DND-41 (cell line): Measurements from ENCODE around the gene CCDC92B.
A peak's percentile ranks its signal among the peaks of the same experiment; 100 is the strongest.

Source experiments
- ATAC-seq: fragments of 200-7000 bp; cut with Tn5 transposase; 3 replicates; pipeline ENCODE4 v1.9.1; 2021; ENCODE audit warnings: low read depth; ENCODE audit not compliant: insufficient read depth
- DNase-seq: peaks from one replicate; pipeline ENCODE4 v3.0.0-alpha.2; 2020
- H2AFZ ChIP-seq: 2 replicates; pipeline ENCODE4 v1.6.0; 2012; ENCODE audit warnings: low read depth, low read length
- H3K27ac ChIP-seq: 2 replicates; pipeline ENCODE4 v1.5.1; 2012; ENCODE audit warnings: low read length, inconsistent platforms
- H3K27me3 ChIP-seq: fragments of 200-600 bp; sonication (generic); 2 replicates; pipeline ENCODE4 v1.6.0; 2012; ENCODE audit warnings: low read length, mild to moderate bottlenecking, inconsistent platforms; ENCODE audit not compliant: insufficient read depth, poor library complexity
- H3K36me3 ChIP-seq: 2 replicates; pipeline ENCODE4 v1.5.1; 2012; ENCODE audit warnings: low read length, inconsistent platforms; ENCODE audit not compliant: insufficient read depth
- H3K4me1 ChIP-seq: 2 replicates; pipeline ENCODE4 v1.5.1; 2012; ENCODE audit warnings: mild to moderate bottlenecking, low read length; ENCODE audit not compliant: insufficient read depth
- H3K4me2 ChIP-seq: 2 replicates; pipeline ENCODE4 v1.6.0; 2012; ENCODE audit warnings: mild to moderate bottlenecking, moderate library complexity, low read length, inconsistent platforms; ENCODE audit not compliant: insufficient read depth
- H3K4me3 ChIP-seq, 2 experiments: fragments of 200-600 bp in 1 of 2; shearing (Covaris generic) in 1 of 2; 2 replicates each; pipeline ENCODE4 v1.5.1; 2012 to 2016; ENCODE audit warnings: inconsistent platforms in 2 of 2, low read length in 2 of 2, mild to moderate bottlenecking in 2 of 2, low read depth in 1 of 2, moderate library complexity in 1 of 2
- H3K79me2 ChIP-seq: 2 replicates; pipeline ENCODE4 v1.6.0; 2012; ENCODE audit warnings: low read length, inconsistent platforms; ENCODE audit not compliant: insufficient read depth
- H3K9ac ChIP-seq: 2 replicates; pipeline ENCODE4 v1.6.0; 2012; ENCODE audit warnings: low read depth, mild to moderate bottlenecking, inconsistent platforms, low read length, moderate library complexity
- H3K9me3 ChIP-seq: 2 replicates; pipeline ENCODE4 v1.5.1; 2012; ENCODE audit warnings: low read length, moderate library complexity, mild to moderate bottlenecking, inconsistent platforms; ENCODE audit not compliant: insufficient read depth, severe bottlenecking
- H4K20me1 ChIP-seq: 2 replicates; pipeline ENCODE4 v1.6.0; 2012; ENCODE audit warnings: low read length; ENCODE audit not compliant: insufficient read depth
- CTCF ChIP-seq: IDR thresholded peaks from 2 replicates; pipeline ENCODE4 v1.5.1; 2012; ENCODE audit warnings: borderline replicate concordance, low read length, moderate library complexity, mild to moderate bottlenecking; ENCODE audit not compliant: poor library complexity, severe bottlenecking; ENCODE audit errors: extremely low read depth
- EZH2 ChIP-seq: IDR thresholded peaks from 3 replicates; pipeline ENCODE4 v1.6.1; 2012; ENCODE audit warnings: borderline replicate concordance, low read depth, mild to moderate bottlenecking, moderate library complexity, low read length, inconsistent platforms; ENCODE audit not compliant: severe bottlenecking

The CCDC92B gene

GRCh38 chr17:2695961-2696760 lies 53.3 kb downstream of the CCDC92B start:
- Histone ChIP-seq H3K79me2 (no peaks in the 10 kb centered on the region), H3K4me1 (no peaks in the 10 kb centered on the region), H3K9ac (no peak overlapping the region), H3K4me3 (no peak overlapping the region), H2AFZ (no peak overlapping the region), H3K27me3 (no peaks in the 10 kb centered on the region), H3K9me3 (no peaks in the 10 kb centered on the region), H3K4me2 (no peak overlapping the region), H4K20me1 (peaks cover 40% of the 10 kb centered on the region), H3K27ac (no peak overlapping the region), H3K36me3 (peaks cover 85% of the 10 kb centered on the region)
- TF ChIP-seq EZH2 (no peak), CTCF (no peak)
- DNase-seq: no peak
- no peak for ATAC-seq

GRCh38 chr17:2695243-2695960 lies 54.0 kb downstream of the CCDC92B start:
- Histone ChIP-seq H3K9ac (no peak overlapping the region), H3K4me2 (no peak overlapping the region), H3K36me3 (peaks cover 85% of the 10 kb centered on the region), H3K4me3 (no peak overlapping the region), H3K79me2 (no peaks in the 10 kb centered on the region), H3K9me3 (no peaks in the 10 kb centered on the region), H3K27me3 (no peaks in the 10 kb centered on the region), H2AFZ (no peak overlapping the region), H3K27ac (no peak overlapping the region), H3K4me1 (no peaks in the 10 kb centered on the region), H4K20me1 (peaks cover 38% of the 10 kb centered on the region)
- ATAC-seq (no peak), DNase-seq (peak; percentile 3)
- TF ChIP-seq EZH2 (no peak), CTCF (no peak)

GRCh38 chr17:2694381-2695242 lies 54.8 kb downstream of the CCDC92B start:
- H3K9me3 ChIP-seq: no peaks in the 10 kb centered on the region
- no peaks in the 10 kb centered on the region for H3K27me3 ChIP-seq
- ATAC-seq (no peak), DNase-seq (no peak)
- no peaks in the 10 kb centered on the region for H3K79me2 ChIP-seq
- H3K4me3 ChIP-seq: no peak overlapping the region
- peaks cover 80% of the 10 kb centered on the region for H3K36me3 ChIP-seq
- H3K4me1 ChIP-seq: no peaks in the 10 kb centered on the region
- TF ChIP-seq EZH2: no peak
- TF ChIP-seq CTCF: no peak
- H2AFZ ChIP-seq: no peak overlapping the region
- H3K9ac ChIP-seq: no peak overlapping the region
- H3K4me2 ChIP-seq: no peak overlapping the region
- H4K20me1 ChIP-seq: peaks cover 36% of the 10 kb centered on the region
- no peak overlapping the region for H3K27ac ChIP-seq
